HG02870 (cell line): ENCODE data around the gene PLA2R1.
"Not testable (repeated sequence)": the region's sequence is repeated elsewhere in the genome, so short reads cannot be mapped to it uniquely, and the experiment has no call there.

ENCODE experiments used
- ATAC-seq: cut with Tn5 transposase; IDR thresholded peaks from one replicate; pipeline ENCODE4 v1.9.1; 2021; ENCODE audit warnings: mild to moderate bottlenecking, moderate library complexity; ENCODE audit not compliant: unreplicated experiment

PLA2R1 gene

GRCh38 chr2:160063879-160064612, 1.6 kb upstream of the PLA2R1 start:
- ATAC-seq: no peak

GRCh38 chr2:160063271-160063670, 856 bp upstream of the PLA2R1 start:
- ATAC-seq: no peak

- ATAC-seq: no peak
These were observed 497 bp downstream of the PLA2R1 start for GRCh38 chr2:160061944-160062291.

GRCh38 chr2:160061533-160061932, 882 bp downstream of the PLA2R1 start:
- ATAC-seq: no peak

- ATAC-seq: no peak
These were observed 2.1 kb downstream of the PLA2R1 start for GRCh38 chr2:160060297-160060696.

GRCh38 chr2:160057356-160057755, 5.1 kb downstream of the PLA2R1 start:
- no peak for ATAC-seq

- ATAC-seq: no peak
These were observed 6.7 kb downstream of the PLA2R1 start for GRCh38 chr2:160055726-160056108.

GRCh38 chr2:160054984-160055725, 7.3 kb downstream of the PLA2R1 start:
- no peak for ATAC-seq

- ATAC-seq: no peak
These were observed 8.5 kb downstream of the PLA2R1 start for GRCh38 chr2:160053946-160054345.

- no peak for ATAC-seq
These were observed 9.9 kb downstream of the PLA2R1 start for GRCh38 chr2:160052531-160052930.

GRCh38 chr2:160051371-160051800, 11.0 kb downstream of the PLA2R1 start:
- ATAC-seq: no peak

- ATAC-seq: no peak
These were observed 12.3 kb downstream of the PLA2R1 start for GRCh38 chr2:160050147-160050546.

GRCh38 chr2:160045703-160046210, 16.7 kb downstream of the PLA2R1 start:
- no peak for ATAC-seq

GRCh38 chr2:160044728-160045127, 17.7 kb downstream of the PLA2R1 start:
- ATAC-seq: no peak

GRCh38 chr2:160043265-160043664, 19.1 kb downstream of the PLA2R1 start:
- no peak for ATAC-seq

- ATAC-seq: no peak
These were observed 20.4 kb downstream of the PLA2R1 start for GRCh38 chr2:160042054-160042453.

GRCh38 chr2:160041091-160041490, 21.3 kb downstream of the PLA2R1 start:
- no peak for ATAC-seq

GRCh38 chr2:160039166-160039903, 23.1 kb downstream of the PLA2R1 start:
- ATAC-seq: no peak

GRCh38 chr2:160038662-160039061, 23.8 kb downstream of the PLA2R1 start:
- ATAC-seq: not testable (repeated sequence)

- ATAC-seq: no peak
These were observed 25.7 kb downstream of the PLA2R1 start for GRCh38 chr2:160036736-160037135.

- ATAC-seq: no peak
These were observed 27.3 kb downstream of the PLA2R1 start for GRCh38 chr2:160035125-160035524.

- ATAC-seq: no peak
These were observed 28.0 kb downstream of the PLA2R1 start for GRCh38 chr2:160034396-160034795.
